ENCODE results near the gene GPATCH11.

DNA sequence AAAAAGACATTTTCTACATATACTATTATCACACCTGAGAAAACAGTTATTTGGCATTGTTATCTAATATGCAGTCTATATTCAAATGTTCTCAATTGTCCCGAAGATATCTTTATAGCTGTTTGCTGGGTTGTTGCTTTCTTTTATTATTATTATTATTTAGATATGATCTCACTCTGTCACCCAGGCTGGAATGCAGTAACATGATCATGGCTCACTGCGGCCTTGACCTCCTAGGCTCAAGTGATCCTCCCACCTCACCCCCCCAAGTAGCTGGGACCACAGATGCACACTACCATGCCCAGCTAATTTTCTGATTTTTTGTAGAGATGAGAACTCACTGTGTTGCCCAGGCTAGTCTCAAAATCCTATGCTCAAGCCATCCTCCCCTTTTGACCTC, 19.9 kb downstream of the GPATCH11 start:
- TF ChIP-seq CTCF (conservative IDR thresholded peaks at IDR 0.05; ENCODE audit: low read length) (no peak), EZH2phosphoT487 (IDR thresholded peaks at IDR 0.05; ENCODE audit: borderline replicate concordance, low read depth, low read length) (no peak)

Measured in OCI-LY7 (cell line).